Left hindlimb (tissue), 1 donor: ENCODE data around the gene SLC37A1.

ENCODE experiments used
- DNase-seq: peaks from one replicate; pipeline ENCODE4 v3.0.0-alpha.2; 2018

The SLC37A1 gene

DNA sequence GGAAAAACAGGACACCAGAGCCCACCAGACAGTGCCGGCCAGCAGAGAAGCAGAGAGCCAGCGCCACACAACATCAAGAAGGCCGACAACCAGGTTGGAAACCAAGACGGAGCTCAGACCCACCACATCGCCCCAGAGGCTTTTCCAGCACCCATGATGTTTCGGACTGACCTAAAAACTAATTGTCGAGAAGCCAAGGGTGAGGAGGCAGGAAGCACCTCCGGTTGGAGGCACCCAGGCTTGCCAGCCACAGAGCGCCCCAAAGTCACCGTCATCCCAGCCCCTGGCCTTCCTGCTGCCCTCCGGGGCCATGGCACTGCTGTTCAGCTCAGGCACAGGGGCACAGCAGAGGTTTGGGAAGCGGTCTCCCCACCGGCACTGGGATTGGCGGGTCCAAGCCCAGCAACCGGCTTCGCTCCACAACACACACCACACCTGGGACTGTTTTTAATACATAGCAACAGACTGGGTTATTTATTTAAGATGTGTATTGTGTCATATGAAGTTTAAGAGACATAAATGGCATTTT is 67.2 kb downstream of the SLC37A1 start:
- peak; percentile 59 for DNase-seq

DNA sequence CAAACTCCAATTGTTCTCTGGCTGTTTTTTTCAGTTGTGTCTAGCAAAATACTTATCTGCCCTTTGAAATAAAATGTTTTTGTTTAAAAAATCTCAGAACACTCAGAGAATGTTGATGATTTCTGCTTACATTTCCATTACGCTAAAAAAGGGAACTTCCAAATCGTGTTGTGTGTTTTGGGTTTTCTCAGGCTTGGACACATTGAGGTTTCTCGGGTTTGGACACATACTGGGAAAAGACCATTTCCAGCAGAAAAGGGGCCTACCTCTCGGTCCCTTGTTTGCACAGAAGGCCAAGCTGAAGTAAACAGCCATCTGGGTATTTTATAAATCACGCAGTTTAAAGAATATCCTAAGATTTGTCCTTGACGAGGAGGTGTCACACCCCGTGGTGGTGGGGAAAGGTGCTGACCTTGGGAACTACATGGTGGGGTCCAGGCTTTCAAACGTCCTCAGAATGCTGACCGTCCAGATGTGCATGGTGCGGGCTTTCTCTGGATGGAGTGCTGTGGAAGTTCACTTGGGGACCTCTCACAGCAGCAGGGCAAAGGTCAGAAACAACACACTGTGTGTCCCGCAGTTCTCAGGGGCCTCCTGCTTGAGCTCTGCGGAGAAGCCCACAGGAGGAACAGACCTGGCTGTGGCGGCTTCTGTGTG is 67.8 kb downstream of the SLC37A1 start:
- DNase-seq: peak; percentile 28

DNA sequence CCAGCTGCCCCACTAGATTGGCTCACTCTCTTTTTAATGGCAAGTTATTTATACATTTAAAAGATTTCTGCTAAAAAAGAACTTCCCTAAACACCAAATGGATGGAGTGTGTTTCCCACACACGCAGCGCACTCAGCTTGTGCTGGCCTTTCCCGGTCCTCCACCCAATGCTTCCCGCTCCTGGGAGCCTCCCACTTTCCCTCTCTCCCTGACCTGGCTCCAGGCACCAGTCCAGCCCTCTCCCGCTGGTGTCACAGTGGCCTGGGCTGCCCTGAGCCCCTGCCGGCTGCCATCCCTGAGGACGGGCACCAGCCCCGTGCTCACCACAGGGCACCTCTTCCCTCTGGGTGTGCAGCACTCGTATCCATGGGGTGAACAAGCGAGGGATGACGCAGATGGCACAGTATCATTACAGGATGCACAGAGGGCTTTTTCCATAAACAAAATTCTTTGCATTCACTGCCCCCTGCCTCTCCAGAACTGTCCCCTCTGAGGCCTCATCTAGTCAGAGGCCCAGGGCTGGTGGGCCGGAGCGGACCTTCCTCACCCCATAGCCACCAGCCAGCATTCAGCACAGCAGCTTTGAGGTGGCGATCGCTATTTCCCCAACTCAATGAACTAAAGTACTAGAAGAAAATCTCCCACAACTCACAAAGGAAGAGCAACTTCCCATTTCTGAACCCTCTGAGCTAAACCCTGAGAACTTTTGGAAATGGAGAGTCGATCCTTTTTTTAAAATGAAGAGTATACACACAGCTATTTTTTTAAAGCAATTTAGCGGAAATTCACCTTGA is 68.5 kb downstream of the SLC37A1 start:
- peak; percentile 47 for DNase-seq

DNA sequence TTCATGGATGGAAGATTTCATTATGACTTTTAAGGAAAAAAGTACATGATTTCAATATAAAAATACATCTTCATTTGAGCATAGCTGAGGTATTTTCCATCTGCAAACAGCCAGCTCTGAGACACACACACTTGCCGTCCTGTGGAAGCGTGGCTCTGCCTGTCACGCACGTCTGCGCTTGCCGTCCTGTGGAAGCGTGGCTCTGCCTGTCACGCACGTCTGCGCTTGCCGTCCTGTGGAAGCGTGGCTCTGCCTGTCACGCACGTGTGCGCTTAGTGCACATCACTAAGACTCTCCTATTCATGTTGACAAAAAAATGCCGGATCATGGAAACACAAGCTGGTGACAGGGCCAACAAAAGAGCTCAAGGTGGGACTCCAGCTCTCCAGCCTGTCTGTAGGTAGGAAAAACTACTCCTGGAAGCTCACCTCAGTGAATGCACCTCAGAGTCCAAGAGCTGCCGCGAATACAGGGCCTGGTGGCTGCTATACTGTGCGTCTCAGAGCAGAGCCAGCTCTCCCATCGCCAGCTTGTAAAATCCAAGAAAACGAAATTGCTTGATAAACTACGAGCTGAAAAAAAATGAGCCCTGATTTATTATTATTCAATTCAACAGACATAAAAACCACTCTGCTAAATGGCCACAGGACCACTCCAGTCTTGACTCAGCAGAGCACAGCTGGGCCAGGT is 69.3 kb downstream of the SLC37A1 start:
- DNase-seq: peak; percentile 7

DNA sequence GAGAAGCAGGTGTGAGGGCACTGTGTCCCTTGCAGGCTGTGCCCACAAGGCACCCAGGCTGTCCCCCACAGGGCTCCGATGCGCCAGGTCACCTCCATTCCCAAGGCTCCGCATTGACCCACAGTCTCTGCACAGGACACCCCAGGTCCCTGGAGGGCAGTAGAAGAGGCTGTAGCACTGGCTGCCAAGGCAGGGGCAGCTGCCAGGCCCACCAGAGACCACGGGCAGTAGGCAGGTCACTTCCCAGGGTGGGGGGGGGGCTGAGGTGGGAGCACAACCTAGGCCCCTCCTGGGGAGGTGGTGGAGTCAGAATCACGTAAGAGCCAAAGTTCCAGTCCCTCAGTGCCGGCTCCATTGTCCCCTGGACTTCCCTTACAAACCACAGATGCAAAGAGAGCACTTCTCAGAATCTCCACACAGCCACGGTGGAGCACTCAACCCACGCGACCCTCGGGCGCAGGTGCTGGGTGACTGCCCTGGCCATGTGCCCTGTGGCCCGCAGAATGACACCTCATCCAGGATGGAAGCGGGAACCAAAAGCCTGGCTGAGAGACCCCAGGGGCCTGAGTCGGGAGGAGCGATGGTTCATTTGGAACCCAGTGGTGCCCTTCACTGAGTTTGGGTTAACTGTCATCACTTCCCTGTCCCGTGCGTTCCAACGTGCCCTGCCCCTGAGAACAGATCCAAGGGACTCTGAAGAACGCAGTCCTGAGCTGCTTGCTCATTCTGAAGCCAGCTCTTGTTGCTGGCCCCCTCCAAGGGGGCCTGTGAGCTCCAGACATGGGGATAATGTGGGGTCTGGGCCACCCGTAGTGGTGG is 70.0 kb downstream of the SLC37A1 start:
- peak; percentile 25 for DNase-seq

DNA sequence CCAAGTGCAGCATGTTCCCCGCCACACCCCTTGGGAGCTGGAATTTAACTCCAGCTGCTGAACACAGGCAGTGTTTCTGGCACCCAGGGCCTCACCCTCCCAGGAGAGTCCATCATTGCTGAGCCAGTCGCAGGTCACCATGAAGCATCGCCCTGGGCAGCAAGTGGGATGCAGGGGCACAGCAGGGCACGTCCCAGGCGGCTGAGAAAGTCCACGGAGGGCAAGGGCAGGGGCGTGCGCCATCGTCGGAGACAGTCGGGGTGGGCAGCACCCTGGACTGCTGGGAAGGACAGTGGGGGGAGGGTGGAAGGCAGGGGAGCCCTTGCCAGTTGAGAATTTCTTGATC is 70.6 kb downstream of the SLC37A1 start:
- DNase-seq: no peak

DNA sequence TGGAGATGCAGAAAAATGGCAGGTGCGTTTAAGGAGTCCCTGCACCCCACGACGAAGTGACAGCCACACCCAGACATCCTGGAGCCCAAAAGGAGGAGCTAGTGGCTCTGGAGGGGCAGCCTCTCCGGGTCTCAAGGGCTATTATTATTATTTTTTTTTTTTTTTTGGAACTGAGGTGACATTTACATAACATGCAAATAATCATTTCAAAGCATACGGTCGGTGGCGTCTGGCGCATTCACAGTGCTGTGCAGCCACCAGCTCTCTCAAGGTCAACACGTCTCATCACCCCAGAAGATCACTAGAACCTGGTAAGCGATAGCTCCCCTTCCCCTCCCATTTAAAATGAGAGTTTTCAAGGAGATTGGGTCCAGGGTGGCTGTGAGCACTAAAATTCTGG is 72.2 kb downstream of the SLC37A1 start:
- no peak for DNase-seq

DNA sequence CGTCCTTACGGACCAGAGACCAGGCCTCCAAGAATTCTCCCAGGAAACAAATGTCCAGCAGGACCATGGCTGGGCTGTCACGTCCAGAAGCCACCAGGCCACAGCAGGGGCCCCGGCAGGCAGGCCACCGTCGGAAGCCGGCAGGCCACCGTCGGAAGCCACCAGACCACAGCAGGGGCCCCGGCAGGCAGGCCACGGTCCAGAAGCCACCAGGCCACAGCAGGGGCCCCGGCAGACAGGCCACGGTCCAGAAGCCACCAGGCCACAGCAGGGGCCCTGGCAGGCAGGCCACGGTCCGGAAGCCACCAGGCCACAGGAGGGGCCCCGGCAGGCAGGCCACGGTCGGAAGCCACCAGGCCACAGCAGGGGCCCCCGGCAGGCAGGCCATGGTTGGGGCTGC is 72.8 kb downstream of the SLC37A1 start:
- DNase-seq: no peak

DNA sequence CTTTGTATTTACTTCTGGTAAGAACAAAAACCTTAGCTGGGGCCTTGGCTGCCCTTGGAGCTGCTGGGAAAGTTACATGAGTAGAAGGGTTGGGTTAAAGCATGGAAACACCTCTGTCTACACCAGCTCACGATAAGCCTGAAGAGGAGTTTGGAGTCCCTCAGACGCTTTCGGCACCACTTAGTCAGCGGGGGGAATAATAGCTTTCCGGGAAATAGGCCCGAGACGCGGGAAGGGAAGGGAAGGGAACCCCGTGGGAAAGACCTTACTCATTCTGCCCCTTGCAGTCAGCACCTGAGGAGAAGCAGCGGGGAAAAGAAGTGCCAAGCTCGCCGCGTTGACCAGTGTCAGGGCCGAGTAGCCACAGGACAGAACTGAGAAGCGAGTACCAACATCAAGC is 73.4 kb downstream of the SLC37A1 start:
- no peak for DNase-seq

DNA sequence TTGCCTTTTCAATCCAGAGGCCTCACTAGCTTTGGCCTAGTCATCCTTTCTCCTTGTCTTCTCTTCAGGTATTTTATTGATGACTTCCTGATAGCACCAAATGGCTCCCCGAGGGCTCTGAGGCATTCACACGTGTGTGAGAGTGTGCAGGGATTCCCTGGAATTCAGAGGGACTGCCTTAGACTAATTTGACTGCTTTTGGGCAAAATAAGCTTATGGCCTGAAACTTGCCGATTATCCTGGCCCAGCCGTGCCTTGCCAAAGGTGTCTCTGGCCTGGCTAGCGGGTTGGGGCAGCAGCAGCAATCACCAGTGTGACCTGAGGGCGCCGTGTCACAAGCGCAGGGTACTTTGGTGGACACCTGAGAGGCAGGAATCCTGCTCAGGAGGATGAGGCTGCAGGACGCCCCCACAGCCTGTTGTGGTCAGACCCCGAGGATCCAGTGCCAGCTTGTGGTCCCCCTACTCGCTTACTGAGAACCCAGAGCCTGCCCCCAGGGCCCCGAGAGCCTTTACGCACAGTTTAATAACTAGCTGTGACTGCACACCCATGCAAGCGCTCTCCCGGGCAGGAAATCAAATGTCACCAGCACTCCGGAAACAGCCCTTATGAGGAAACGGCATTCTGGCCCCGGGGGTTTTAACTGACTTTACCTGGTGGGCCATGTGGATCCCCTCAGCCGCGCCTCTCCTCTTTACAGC is 76.9 kb downstream of the SLC37A1 start:
- no peak for DNase-seq

DNA sequence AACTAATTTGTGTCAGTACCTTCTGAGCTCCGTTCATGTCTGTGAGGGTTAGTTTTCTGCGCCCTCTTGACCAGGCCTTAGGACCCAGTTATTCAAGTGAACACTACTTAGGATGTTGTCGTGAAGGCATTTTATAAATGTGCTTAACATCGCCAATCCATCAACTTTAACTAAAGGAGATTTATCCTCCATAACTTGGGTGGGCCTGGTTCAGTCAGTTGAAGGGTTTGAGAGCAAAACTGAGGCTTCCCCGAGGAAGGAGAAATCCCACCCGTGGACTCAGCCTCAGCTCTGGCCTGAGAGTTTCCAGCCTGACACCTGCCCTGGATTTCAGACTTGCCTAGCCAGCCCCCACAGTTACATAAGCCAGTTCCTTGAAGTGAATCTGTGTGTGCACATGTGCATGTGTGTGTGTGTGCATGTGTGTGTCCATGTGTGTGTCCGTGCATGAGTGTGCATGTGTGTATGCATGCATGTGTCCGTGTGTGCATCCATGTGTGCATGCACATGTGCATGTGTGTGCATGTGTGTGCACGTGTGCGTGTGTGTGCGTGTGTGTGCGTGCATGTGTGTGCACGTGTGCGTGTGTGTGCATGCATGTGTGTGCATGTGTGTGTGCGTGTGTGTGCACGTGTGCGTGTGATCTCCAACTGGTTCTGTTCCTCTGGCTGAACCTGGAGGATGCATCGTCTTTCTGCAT is 77.7 kb downstream of the SLC37A1 start:
- no peak for DNase-seq

DNA sequence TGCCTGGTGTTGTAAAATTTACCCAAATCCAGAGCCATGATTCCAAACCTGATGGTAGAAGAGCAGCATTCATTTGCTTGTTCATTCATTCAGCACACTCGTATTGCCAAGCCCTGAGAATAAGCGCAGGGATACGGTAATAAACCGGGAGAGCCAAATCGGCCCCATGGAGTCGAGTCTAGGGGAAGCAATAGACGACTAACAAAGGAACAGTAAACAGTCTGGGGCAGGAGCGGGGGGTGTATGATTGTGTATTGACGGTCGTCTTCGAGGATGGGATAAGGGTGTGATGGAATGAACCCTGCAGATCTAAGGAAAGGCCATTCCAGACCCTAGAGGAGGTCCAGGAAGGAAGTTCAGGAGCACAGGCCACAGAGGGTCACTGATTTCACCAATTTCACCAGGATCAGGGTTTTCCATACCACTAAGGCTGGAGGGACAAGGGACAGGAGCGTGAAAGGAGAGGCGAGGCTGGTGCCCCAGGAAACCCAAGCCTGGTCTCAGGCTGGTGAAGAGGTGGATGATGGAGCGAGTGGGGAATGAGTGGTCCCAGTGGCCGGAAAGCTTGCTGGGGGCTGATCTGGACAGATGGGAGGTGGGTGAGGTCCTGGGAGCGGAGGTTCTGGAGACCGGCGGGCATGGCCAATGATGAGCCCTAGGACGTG is 78.6 kb downstream of the SLC37A1 start:
- no peak for DNase-seq

DNA sequence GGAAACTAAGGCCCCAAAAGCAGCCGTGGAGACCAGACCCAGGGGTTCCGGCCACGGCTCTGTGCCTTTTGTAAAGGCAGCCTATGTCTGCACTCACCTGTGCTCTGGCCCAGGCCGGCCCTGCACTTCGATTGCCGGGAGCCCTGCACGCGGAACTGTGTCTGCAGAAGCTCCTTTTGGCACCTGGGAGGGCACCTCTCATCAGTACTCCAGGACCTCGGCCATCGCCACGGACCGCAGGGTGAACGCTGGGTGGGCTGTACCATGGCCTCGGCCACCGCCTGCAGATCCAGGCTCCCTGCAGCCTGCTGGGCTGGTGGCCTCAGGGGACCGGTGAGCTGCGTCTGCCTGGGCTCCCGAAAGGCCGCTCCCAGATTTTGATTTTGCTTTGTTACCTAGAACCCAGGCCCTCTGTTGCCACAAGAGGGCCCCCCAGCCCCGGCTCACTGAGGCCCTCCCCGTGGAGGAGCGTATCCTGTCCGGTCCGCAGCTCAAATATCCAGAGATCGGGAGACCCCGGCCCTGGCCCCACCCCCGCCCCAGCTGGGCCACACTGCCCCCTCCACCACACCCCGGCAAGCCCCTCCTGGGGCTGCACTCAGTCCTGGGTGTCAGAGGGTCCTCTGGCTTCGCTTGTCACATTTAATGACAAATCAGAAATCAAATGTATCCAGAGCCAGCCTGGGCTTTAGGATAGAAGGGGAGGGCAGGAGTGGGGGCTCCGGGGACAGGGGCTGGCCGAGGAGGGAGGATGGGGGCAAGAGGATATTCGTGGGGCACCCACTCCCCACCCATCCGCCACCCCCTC is 79.6 kb downstream of the SLC37A1 start:
- peak; percentile 79 for DNase-seq

DNA sequence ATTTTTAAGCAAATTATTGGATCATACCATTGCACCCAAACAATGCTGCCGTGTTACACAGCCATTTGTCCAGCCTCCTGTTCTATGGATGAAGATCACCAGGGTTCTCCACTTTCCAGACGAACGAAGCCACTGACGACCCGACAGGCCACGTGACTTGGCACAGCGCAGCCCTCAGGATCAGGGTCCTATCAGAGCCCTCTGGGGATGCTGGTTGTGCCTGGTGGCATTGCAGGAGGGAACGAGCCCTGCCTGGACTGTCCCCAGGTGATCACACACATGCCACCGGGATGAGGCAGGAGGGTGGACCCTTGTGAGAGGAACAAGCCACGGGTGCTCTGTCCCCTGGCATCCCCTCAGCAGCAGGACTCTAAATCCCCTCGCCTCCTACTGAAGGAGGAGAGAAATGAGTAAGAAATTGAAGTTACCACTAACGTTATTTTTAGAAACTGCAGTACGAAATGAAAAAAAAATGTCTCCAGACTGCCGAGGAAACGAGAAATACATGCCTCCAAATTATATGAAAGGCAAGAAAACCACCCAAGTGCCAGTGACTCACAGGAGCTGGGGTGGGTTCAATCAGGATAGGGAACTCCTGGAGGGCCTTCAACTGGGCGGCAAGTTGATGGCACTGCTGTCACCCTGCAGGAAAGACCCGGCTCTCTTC is 81.1 kb downstream of the SLC37A1 start:
- DNase-seq: no peak

DNA sequence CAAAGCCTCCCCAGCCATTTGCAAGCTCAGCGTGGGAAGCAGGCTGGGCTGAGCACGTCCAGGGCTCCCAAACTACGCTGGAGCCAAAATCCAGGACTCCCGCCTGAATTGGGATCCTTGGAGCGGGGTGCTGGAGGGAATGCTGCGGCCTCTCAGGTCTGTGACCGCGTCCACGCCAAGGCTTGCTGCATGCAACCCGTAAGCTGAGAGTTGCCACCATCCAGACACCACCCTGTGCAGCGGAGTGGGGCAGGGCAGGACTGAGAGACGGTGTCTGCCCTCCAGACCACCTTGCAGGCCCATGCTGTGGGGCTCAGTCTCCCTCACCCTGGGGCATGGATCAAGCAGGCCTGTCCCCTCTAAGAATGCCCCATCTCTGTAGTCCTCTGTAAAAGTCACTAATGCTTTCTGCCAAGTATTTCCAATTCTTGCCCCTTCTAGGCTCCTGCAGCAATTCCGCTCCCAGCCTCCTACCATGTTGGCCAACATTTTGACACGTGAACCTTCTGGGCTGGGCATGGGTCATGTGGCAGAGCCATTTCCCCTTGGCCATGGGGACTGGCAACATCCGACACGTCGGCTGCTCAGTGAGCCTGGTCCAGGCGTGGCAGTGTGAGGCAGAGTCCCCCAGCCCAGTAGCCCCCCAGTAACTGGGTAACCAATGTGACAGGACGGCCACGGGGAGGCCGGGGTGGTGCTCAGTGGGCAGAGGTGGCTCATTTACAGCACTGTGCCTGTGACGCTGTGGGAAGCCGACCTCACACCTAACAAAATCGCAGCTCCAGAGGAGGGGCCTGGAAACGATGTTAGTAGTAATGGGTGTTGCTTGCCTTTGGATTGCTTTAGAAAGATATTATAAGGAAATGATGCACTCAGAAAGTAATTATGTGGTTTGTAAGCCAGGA is 81.9 kb downstream of the SLC37A1 start:
- no peak for DNase-seq

DNA sequence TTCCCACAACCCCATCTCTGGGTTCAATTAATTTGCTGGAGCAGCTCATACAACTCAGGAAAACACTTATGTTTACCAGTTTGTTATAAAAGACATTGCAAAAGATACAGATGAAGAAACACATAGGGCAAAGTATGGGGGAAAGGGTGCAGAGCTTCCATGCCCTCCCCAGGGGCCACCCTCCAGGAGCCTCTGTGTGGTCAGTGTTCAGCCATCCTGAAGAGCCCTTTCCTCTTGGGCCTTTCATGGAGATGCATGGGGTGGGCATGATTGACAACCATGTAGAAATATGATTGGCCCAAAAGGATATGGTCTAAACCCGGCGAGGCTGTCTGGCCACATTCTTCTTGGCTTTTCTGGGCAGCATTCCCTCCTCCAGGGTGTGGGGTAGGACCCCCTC is 83.0 kb downstream of the SLC37A1 start:
- no peak for DNase-seq

DNA sequence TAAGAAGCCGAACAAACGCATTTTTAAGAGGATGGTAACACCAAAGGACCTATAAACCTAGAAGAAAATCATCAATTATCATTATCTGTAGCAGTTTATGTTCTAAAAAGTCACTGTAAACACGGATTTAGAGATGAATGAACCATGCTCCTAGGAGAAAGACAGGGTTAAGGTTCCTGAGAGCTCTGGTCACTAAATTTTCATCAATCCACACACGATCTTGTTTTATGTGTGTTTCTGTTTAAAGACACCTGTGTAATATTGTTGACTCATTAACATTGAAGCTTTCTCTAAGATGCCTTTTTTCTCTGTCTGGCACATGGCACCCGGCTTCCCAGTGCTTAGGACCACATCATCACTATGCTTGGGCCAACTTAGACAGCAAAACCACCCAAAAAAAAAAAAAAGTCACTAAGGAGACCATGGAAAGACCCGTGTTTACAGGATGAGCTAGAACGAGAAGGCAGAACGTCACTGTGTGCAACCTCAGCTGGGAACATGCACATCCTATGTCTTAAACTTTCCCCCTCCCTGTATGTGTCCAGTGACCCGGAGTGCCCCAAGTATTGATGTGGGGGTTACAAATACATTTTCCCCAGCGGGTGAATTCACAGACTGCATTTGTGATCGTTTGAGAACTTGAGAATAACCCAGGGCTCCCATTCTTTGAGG is 84.0 kb downstream of the SLC37A1 start:
- no peak for DNase-seq
